ENCODE results near the gene PNPLA7.

The PNPLA7 gene

GRCh38 chr9:137427454-137428310 is 122.5 kb downstream of the PNPLA7 start:
- H3K27ac ChIP-seq (ENCODE audit: low read length, poor library complexity, severe bottlenecking) = no peak overlapping the region

GRCh38 chr9:137426018-137426681 is 124.1 kb downstream of the PNPLA7 start:
- no peak for DNase-seq
- H2BK12ac ChIP-seq (ENCODE audit: low read length in 2 of 2) = no peak overlapping the region
- H3K4me2 ChIP-seq (ENCODE audit: low read length, poor library complexity, severe bottlenecking) = no peak overlapping the region
- H3K4me1 ChIP-seq (ENCODE audit: control insufficient read depth, insufficient read depth, low read depth, low read length) = peaks cover 27% of the 10 kb centered on the region
- H3K4me3 ChIP-seq (ENCODE audit: insufficient read depth in 1 of 2, low read depth in 1 of 2, low read length in 2 of 2) = no peak overlapping the region
- no peak overlapping the region for H4K8ac ChIP-seq (ENCODE audit: low read length)
- WGBS = 89% methylated on average over 17 of the region's 18 CpGs
- no peak overlapping the region for H3K27ac ChIP-seq (ENCODE audit: low read length, poor library complexity, severe bottlenecking)
- no peak overlapping the region for H3K23ac ChIP-seq (ENCODE audit: low read length in 2 of 2)
- H3K18ac ChIP-seq (ENCODE audit: low read depth in 1 of 2, low read length in 2 of 2) = no peak overlapping the region
- H3K9ac ChIP-seq (ENCODE audit: low read length) = no peak overlapping the region
- peaks cover 9% of the 10 kb centered on the region for H3K79me1 ChIP-seq (replicated peaks; ENCODE audit: low read length, poor library complexity, severe bottlenecking)
- peaks cover 0 to 3% of the 10 kb centered on the region in 2 experiments for H3K36me3 ChIP-seq (ENCODE audit: control insufficient read depth in 1 of 2, insufficient read depth in 2 of 2, low read depth in 1 of 2, low read length in 2 of 2)
- H3K14ac ChIP-seq (ENCODE audit: low read length in 2 of 2) = no peak overlapping the region
- no peak overlapping the region for H3K4ac ChIP-seq (ENCODE audit: low read depth in 1 of 2, low read length in 2 of 2)
- peak overlapping the region; percentile 1 for H4K91ac ChIP-seq (ENCODE audit: low read length)
- no peak overlapping the region for H2AFZ ChIP-seq (ENCODE audit: low read depth, low read length)
- no peak overlapping the region for H2BK120ac ChIP-seq (ENCODE audit: low read depth, low read length)
- H2BK5ac ChIP-seq (ENCODE audit: low read depth, low read length, poor library complexity, severe bottlenecking) = no peak overlapping the region
- H2AK5ac ChIP-seq (ENCODE audit: low read length, severe bottlenecking) = no peak overlapping the region
- no peaks in the 10 kb centered on the region for H3K9me3 ChIP-seq (ENCODE audit: control insufficient read depth, low read length)
- peaks cover 0 to under 1% of the 10 kb centered on the region in 2 experiments for H3K27me3 ChIP-seq (ENCODE audit: control insufficient read depth in 1 of 2, insufficient read depth in 1 of 2, low read length in 2 of 2)
- peak overlapping the region; percentile 16 for H2BK15ac ChIP-seq (ENCODE audit: low read depth, poor library complexity, severe bottlenecking)

More at GRCh38 chr9:137427454-137428310, 122.5 kb downstream of the PNPLA7 start:
- no peaks in the 10 kb centered on the region for H3K79me1 ChIP-seq (replicated peaks; ENCODE audit: low read length, poor library complexity, severe bottlenecking)
- H2AK5ac ChIP-seq (ENCODE audit: low read length, severe bottlenecking) = no peak overlapping the region
- no peak overlapping the region for H3K4me3 ChIP-seq (ENCODE audit: insufficient read depth in 1 of 2, low read depth in 1 of 2, low read length in 2 of 2)
- no peak overlapping the region for H2BK120ac ChIP-seq (ENCODE audit: low read depth, low read length)
- no peak overlapping the region for H3K18ac ChIP-seq (ENCODE audit: low read depth in 1 of 2, low read length in 2 of 2)
- H3K4me1 ChIP-seq (ENCODE audit: control insufficient read depth, insufficient read depth, low read depth, low read length) = peaks cover 32% of the 10 kb centered on the region
- H2BK12ac ChIP-seq (ENCODE audit: low read length in 2 of 2) = no peak overlapping the region
- H3K9ac ChIP-seq (ENCODE audit: low read length) = no peak overlapping the region
- no peak overlapping the region for H2BK5ac ChIP-seq (ENCODE audit: low read depth, low read length, poor library complexity, severe bottlenecking)
- H3K23ac ChIP-seq (ENCODE audit: low read length in 2 of 2) = no peak overlapping the region
- peaks cover 0 to 3% of the 10 kb centered on the region in 2 experiments for H3K27me3 ChIP-seq (ENCODE audit: control insufficient read depth in 1 of 2, insufficient read depth in 1 of 2, low read length in 2 of 2)
- H3K14ac ChIP-seq (ENCODE audit: low read length in 2 of 2) = no peak overlapping the region
- no peaks in the 10 kb centered on the region for H3K9me3 ChIP-seq (ENCODE audit: control insufficient read depth, low read length)
- WGBS = 84% methylated on average over 27 of the region's 27 CpGs
- H3K4ac ChIP-seq (ENCODE audit: low read depth in 1 of 2, low read length in 2 of 2) = no peak overlapping the region
- no peak overlapping the region for H2AFZ ChIP-seq (ENCODE audit: low read depth, low read length)
- H3K4me2 ChIP-seq (ENCODE audit: low read length, poor library complexity, severe bottlenecking) = no peak overlapping the region
- no peak overlapping the region for H2BK15ac ChIP-seq (ENCODE audit: low read depth, poor library complexity, severe bottlenecking)
- no peak for DNase-seq
- H4K8ac ChIP-seq (ENCODE audit: low read length) = no peak overlapping the region
- H4K91ac ChIP-seq (ENCODE audit: low read length) = no peak overlapping the region
- peaks cover 0 to 3% of the 10 kb centered on the region in 2 experiments for H3K36me3 ChIP-seq (ENCODE audit: control insufficient read depth in 1 of 2, insufficient read depth in 2 of 2, low read depth in 1 of 2, low read length in 2 of 2)

GRCh38 chr9:137423514-137424291 is 126.5 kb downstream of the PNPLA7 start:
- 18% methylated on average over 71 of the region's 77 CpGs for WGBS
- H3K9me3 ChIP-seq (ENCODE audit: control insufficient read depth, low read length) = no peaks in the 10 kb centered on the region

More at GRCh38 chr9:137423514-137424291, 126.5 kb downstream of the PNPLA7 start:
- peaks cover 0 to 3% of the 10 kb centered on the region in 2 experiments for H3K36me3 ChIP-seq (ENCODE audit: control insufficient read depth in 1 of 2, insufficient read depth in 2 of 2, low read depth in 1 of 2, low read length in 2 of 2)
- peak overlapping the region in 1 of 2 experiments; percentile 74 for H3K23ac ChIP-seq (ENCODE audit: low read length in 2 of 2)
- H3K4ac ChIP-seq (ENCODE audit: low read depth in 1 of 2, low read length in 2 of 2) = peak overlapping the region in 1 of 2 experiments; percentile 42
- peak overlapping the region; percentile 75 for H4K91ac ChIP-seq (ENCODE audit: low read length)
- H3K18ac ChIP-seq (ENCODE audit: low read depth in 1 of 2, low read length in 2 of 2) = peak overlapping the region; percentile 70 to 72
- H3K27ac ChIP-seq (ENCODE audit: low read length, poor library complexity, severe bottlenecking) = no peak overlapping the region
- H2BK5ac ChIP-seq (ENCODE audit: low read depth, low read length, poor library complexity, severe bottlenecking) = no peak overlapping the region
- peaks cover 16% of the 10 kb centered on the region for H3K79me1 ChIP-seq (replicated peaks; ENCODE audit: low read length, poor library complexity, severe bottlenecking)
- H2AK5ac ChIP-seq (ENCODE audit: low read length, severe bottlenecking) = no peak overlapping the region
- DNase-seq = no peak
- peaks cover 23% of the 10 kb centered on the region for H3K4me1 ChIP-seq (ENCODE audit: control insufficient read depth, insufficient read depth, low read depth, low read length)
- peak overlapping the region; percentile 48 for H2BK15ac ChIP-seq (ENCODE audit: low read depth, poor library complexity, severe bottlenecking)
- peak overlapping the region in 1 of 2 experiments; percentile 13 for H2BK12ac ChIP-seq (ENCODE audit: low read length in 2 of 2)
- H2BK120ac ChIP-seq (ENCODE audit: low read depth, low read length) = peak overlapping the region; percentile 73
- no peaks in the 10 kb centered on the region for H3K27me3 ChIP-seq (ENCODE audit: control insufficient read depth in 1 of 2, insufficient read depth in 1 of 2, low read length in 2 of 2)
- peak overlapping the region; percentile 65 for H2AFZ ChIP-seq (ENCODE audit: low read depth, low read length)
- peak overlapping the region in 1 of 2 experiments; percentile 50 for H3K14ac ChIP-seq (ENCODE audit: low read length in 2 of 2)
- peak overlapping the region; percentile 66 to 71 for H3K4me3 ChIP-seq (ENCODE audit: insufficient read depth in 1 of 2, low read depth in 1 of 2, low read length in 2 of 2)
- peak overlapping the region; percentile 88 for H4K8ac ChIP-seq (ENCODE audit: low read length)
- peak overlapping the region; percentile 15 for H3K9ac ChIP-seq (ENCODE audit: low read length)
- peak overlapping the region; percentile 94 for H3K4me2 ChIP-seq (ENCODE audit: low read length, poor library complexity, severe bottlenecking)

Measured in mesenchymal stem cell (in vitro differentiated cells and primary cell).